Stimulated activated CD4-positive, alpha-beta T cell treated with anti-CD3 and anti-CD28 coated beads, Interleukin-12 subunit alpha, Interleukin-12 subunit beta, amount 100 ng/mL, for 24 hours (primary cell): ENCODE measurements around the gene FAAP24.
"Not testable (repeated sequence)": the region's sequence is repeated elsewhere in the genome, so short reads cannot be mapped to it uniquely, and the experiment has no call there.

Experiments used
- DNase-seq, 2 experiments: peaks; one replicate each; pipeline ENCODE4 v3.0.0-alpha.2; 2020; ENCODE audit warnings: low read depth in 2 of 2

FAAP24 gene

GRCh38 chr19:32971715-32972540, at the start of gene FAAP24, which contains the start of gene CEP89:
Gene FAAP24, plus strand, starts transcription at chr19:32972242. Its CDS starts 955 bp downstream, at chr19:32973197.
Gene CEP89, minus strand, starts transcription at chr19:32971958. Its CDS starts 84 bp downstream, at chr19:32971874.
- peak; percentile 97 to 98 for DNase-seq

- no peak for DNase-seq
Observed at GRCh38 chr19:32924200-32924599, 47.8 kb upstream of the FAAP24 start.

- no peak for DNase-seq
Observed at GRCh38 chr19:32928806-32929205, 43.2 kb upstream of the FAAP24 start.

- DNase-seq = no peak
Observed at GRCh38 chr19:32930567-32930966, 41.5 kb upstream of the FAAP24 start.

- no peak for DNase-seq
Observed at GRCh38 chr19:32933571-32933970, 38.5 kb upstream of the FAAP24 start.

DNA sequence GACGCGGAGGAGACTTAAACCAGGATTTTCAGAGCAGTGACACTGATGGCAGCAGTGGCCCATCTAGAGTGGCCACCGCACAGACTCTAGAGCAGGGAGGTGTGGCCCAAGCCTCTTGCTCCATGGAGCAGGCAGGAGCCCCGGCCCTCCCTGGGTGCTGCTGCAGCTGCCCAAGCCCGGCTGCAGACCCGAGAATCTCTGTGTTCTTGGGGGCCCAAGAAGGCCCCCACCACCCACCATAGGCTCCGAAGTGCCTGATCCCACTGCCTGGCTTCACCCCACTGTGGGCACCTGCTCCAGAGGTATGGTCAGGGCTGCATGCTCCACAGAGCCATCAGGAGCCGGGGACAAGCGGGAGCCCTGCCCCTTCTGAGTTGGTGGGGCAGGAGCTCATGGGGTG, 36.4 kb upstream of the FAAP24 start:
- no peak for DNase-seq

GRCh38 chr19:32936065-32936464, 36.0 kb upstream of the FAAP24 start:
- no peak for DNase-seq

DNA sequence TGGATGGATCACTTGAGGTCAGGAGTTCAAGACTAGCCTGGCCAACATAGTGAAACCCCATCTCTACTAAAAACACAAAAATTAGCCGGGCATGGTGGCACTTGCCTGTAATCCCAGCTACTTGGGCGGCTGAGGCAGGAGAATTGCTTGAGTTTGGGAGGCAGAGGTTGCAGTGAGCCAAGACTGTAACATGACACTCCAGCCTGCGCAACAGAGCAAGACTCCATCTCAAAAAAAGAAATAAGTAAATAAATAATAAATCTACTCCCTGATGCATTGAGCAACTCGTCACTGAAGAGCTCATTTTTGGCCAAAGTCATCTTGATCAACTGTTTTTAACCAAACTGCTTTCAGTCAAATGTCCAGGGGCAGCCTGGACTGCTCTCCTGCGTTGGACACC, 30.8 kb upstream of the FAAP24 start:
- not testable (repeated sequence) for DNase-seq

DNA sequence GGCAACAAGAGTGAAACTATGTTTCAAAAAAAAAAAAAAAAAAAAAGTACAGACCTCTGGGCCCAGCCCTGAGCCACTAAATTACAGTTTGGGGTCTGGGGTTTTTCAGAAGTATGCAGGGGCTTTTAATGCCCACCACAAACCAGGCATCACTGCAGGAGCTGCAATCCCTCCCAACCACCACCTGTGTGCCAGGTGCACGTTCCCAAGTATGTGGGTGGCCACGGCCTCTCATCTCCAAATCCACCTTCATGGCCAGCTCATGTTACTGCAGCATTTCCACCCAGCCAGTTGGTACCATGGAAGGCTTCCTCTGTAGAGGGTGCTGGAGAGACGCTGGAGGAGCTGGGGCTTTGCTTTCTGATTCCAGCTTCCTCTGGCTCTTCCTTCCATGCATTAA, 26.8 kb upstream of the FAAP24 start:
- DNase-seq = no peak

GRCh38 chr19:32966750-32967149, 5.3 kb upstream of the FAAP24 start:
- no peak for DNase-seq

GRCh38 chr19:32969549-32969948, 2.5 kb upstream of the FAAP24 start:
- no peak for DNase-seq

DNA sequence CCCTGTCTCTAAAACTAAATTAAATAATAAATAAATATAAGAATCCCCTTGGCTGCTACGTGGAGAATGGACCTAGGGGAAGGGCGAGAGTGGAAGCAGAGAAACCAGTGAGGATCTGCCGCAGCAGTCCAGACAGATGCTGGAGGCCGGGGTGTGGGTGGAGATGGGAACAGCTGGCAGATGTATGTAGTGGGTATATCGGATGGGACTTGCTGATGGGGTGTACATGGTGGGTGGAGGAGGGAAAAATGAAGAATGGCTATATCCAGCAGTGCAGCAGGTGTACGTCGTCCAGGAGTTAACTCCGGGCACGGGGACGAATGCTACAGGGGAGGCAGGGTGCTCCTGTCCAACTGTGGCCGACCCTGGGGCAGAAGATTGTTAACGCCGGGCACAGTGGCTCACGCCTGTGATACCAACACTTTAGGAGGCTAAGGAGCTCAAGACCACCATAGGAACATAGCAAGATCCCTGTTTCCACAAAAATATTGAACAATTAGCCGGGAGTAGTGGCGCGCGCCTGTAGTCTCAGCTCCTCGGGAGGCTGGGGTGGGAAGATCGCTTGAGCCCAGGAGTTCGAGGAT, 938 bp upstream of the FAAP24 start:
- DNase-seq = no peak

DNA sequence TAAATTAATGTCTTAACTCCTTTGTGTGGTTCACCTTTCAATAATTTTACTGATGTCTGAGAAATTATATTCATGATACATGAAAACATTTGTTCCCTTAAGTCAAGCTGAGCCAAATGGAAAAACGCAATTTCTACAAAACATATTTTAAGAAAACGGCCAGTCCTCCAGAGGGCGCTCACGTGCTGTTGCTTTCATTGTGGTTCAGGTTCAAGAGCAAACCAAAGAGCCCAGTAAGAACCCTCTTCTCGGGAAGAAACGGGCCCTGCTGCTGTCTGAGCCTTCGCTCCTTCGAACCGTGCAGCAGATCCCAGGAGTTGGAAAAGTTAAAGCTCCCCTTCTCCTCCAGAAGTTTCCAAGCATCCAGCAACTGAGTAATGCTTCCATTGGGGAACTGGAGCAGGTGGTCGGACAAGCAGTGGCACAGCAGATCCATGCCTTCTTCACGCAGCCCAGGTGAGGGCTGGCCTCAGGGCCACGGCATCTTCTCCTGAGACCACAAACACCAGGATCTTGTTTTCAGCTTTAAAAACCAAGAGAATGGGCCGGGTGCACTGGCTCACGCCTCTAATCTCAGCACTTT, 4.3 kb downstream of the FAAP24 start:
- peak; percentile 33 to 70 for DNase-seq

DNA sequence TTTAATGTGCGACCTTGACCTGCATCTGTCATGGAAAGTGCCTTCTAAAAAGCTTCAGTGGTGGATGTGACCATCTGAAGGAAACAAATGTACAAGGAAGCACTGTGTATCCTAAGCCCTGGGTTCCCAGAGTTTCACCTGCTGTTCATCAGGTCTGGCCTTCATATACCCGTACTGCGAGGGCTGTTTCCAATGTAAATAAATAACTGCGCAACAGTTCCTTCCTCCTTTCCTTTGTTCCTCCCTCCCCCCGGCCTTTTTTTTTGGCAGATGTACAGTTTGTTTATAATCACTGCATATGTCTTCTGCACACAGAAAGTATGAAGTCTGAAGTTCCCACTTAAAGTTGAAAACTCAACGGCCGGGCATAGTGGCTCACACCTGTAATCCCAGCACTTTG, 5.2 kb downstream of the FAAP24 start:
- DNase-seq = no peak

GRCh38 chr19:32977813-32978212, 5.8 kb downstream of the FAAP24 start:
- not testable (repeated sequence) for DNase-seq

DNA sequence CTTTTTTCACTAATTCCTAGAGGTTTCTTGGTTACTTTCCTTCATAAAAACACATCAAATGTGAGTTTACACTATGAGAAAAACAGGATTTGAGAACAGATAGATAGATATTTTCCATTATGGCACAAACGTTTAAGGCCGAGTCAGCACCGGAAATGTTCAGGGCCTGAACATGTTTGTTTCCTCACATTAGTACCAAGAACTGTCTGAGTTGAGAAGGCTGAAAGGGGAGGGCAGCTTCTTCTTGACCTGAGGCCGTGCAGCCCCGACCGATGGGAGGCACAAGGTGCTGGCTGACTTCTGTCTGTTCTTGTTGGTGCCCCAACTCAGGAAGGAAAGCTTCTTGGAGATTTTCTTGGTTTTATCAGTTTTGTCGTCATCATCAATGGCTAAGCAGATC, 7.8 kb downstream of the FAAP24 start:
- DNase-seq = not testable (repeated sequence)

GRCh38 chr19:32982488-32982887, 10.4 kb downstream of the FAAP24 start:
- not testable (repeated sequence) for DNase-seq

- not testable (repeated sequence) for DNase-seq
Observed at GRCh38 chr19:32988254-32988653, 16.2 kb downstream of the FAAP24 start.

DNA sequence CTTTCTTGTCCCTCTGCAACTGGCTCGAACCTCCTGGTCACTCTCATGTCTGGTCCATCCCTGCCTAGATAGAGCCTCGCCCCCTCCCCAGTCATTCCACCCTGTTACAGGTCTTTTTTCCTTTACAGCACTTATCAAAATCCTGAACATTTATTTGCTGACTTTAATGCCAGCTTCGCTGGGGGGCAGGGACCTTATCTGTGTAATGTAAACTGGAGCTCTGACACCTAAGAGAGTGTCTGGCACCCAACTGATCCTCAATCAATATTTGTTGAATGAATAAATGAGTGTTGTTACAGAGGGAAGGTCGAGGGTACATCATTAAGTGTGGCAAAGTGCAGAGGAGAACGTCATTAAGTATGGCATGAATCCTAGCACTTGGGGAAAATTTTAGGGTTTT, 16.7 kb downstream of the FAAP24 start:
- no peak for DNase-seq

DNA sequence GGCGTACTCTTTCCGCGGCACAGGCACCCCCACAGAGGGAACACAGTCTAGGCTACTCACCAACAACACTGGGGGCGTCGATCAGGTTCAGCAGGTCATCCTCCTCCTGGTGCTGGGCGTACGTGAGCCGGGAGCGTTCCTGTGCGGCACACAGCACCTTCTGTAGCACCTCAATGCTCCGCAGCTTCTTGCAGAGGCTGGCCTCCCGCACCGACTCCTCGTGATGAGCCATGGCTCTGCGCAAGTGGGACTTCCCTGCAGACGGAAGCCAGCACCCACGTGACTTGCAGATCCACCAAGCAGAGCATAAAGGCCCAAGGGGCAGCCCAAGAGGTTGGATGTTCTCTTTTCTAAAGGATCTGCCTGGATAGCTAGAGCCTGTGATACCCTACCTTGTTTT, 23.9 kb downstream of the FAAP24 start:
- DNase-seq = not testable (repeated sequence)

GRCh38 chr19:32997061-32997464, 25.0 kb downstream of the FAAP24 start:
- DNase-seq = not testable (repeated sequence)

DNA sequence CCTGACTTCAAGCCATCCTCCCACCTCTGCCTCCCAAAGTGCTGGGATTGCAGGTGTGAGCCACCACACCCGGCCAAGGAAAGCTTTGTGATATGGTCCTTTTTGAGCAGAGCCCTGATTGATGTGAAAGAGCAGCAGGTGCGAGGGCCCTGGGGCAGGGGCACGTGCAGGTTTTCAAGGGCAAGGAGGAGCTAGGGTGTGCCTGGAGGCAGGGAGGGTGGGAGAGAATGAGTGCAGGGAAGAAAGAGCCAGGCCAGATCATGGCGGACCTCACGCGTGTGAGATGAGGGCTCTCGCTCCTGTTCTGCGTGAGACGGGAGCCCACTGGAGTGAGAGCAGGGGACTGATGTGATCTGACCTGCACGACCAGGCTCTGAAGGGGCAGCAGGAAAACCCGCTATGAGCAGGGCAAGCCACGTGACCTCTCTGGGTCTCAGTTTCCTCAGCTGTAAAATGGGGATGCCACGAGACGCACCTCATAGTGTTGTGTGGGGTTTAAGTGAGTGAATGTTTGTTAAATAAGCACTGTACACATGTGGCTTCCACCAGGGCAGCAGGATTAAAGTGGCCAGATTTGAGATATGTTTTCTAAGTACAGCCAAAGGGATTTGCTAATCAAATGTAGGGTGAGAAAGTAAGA, 25.8 kb downstream of the FAAP24 start:
- DNase-seq = no peak
